Mesothelial cell of epicardium (in vitro differentiated cells): Measurements from ENCODE around the gene SLC5A9. TPM values are rescaled to one million over a fixed set of nuclear protein-coding genes. Genes with fewer than 3 reads are reported as not detected.

ENCODE experiments used
- DNase-seq, 2 experiments: peaks; one replicate each; pipeline ENCODE4 v3.0.0; 2021; ENCODE audit warnings: low spot score in 2 of 2; ENCODE audit not compliant: unreplicated experiment in 2 of 2
- H3K27ac Mint-ChIP-seq: 2 replicates; pipeline ENCODE4 v1.8.0; 2021; ENCODE audit warnings: mixed read lengths
- H3K27me3 Mint-ChIP-seq: 2 replicates; pipeline ENCODE4 v1.8.0; 2021; ENCODE audit warnings: low read depth, mixed read lengths
- H3K36me3 Mint-ChIP-seq: 2 replicates; pipeline ENCODE4 v1.8.0; 2021; ENCODE audit warnings: mixed read lengths
- H3K4me1 Mint-ChIP-seq: 2 replicates; pipeline ENCODE4 v1.8.0; 2021; ENCODE audit warnings: mixed read lengths
- H3K4me3 Mint-ChIP-seq: 2 replicates; pipeline ENCODE4 v1.8.0; 2021; ENCODE audit warnings: mild to moderate bottlenecking, moderate library complexity, mixed read lengths
- H3K9me3 Mint-ChIP-seq: 2 replicates; pipeline ENCODE4 v1.8.0; 2021; ENCODE audit warnings: mixed read lengths
- total RNA-seq: library from RNA; stranded (reverse); gene quantifications from 3 replicates; pipeline ENCODE4 v1.2.1, GENCODE V29; 2021
- TF ChIP-seq, protein P1 (sequence below): fragments of 200-600 bp; sonication (generic); IDR thresholded peaks from one replicate; pipeline ENCODE4 v1.5.0; 2021; ENCODE audit warnings: antibody characterized with exemption; ENCODE audit not compliant: unreplicated experiment

Gene SLC5A9
- total RNA-seq, 1 donor from 2014 or later, result 0.07 TPM

DNA sequence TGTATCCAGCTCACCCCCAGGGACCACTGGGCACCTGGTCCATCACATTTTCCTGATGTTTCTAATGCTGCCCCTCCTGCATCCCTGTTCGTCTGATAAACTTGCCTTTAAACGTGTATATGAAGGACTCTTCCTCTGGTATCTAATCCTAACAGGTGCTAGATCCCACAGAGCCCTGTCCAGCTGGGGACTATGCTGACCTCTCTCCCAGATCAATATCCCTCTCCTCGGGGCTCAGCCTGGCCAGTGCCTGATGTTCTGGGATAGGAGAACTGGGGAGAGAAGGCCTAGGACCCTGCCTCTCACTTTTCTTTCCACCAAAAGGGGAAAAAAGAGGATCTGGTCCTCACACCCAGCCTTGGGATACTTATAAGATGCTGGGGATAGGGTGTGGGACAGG lies 1.4 kb upstream of the SLC5A9 start:
- DNase-seq, result no peak
- Mint-ChIP-seq H3K4me3 (no peak overlapping the region), H3K9me3 (no peaks in the 10 kb centered on the region), H3K36me3 (no peaks in the 10 kb centered on the region), H3K27me3 (peaks cover 38% of the 10 kb centered on the region), H3K4me1 (no peaks in the 10 kb centered on the region), H3K27ac (no peak overlapping the region)
- TF ChIP-seq, protein P1, sequence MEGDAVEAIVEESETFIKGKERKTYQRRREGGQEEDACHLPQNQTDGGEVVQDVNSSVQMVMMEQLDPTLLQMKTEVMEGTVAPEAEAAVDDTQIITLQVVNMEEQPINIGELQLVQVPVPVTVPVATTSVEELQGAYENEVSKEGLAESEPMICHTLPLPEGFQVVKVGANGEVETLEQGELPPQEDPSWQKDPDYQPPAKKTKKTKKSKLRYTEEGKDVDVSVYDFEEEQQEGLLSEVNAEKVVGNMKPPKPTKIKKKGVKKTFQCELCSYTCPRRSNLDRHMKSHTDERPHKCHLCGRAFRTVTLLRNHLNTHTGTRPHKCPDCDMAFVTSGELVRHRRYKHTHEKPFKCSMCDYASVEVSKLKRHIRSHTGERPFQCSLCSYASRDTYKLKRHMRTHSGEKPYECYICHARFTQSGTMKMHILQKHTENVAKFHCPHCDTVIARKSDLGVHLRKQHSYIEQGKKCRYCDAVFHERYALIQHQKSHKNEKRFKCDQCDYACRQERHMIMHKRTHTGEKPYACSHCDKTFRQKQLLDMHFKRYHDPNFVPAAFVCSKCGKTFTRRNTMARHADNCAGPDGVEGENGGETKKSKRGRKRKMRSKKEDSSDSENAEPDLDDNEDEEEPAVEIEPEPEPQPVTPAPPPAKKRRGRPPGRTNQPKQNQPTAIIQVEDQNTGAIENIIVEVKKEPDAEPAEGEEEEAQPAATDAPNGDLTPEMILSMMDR, result no peak

DNA sequence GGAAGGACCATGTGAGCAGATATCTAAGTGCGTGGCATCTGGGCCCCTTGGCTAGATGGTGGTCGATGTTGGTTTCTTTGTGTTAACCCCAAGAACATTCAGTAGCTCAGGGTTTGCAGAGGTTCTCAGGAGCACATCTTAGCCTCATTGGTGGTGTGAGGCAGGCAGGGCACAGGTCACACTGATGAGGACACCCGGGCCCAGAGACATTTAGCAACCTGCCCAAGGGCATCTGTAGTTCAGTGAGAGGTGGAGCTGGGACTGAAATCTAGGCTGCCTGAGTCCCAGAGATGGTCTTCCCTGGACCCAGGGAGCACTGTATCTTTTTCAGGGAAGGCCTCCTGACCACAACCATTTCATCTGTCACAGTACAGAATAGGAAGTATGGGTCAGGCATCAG lies 859 bp upstream of the SLC5A9 start:
- TF ChIP-seq, protein P1, result no peak
- Mint-ChIP-seq H3K36me3 (no peaks in the 10 kb centered on the region), H3K4me1 (no peaks in the 10 kb centered on the region), H3K27ac (no peak overlapping the region), H3K4me3 (no peak overlapping the region), H3K27me3 (peaks cover 36% of the 10 kb centered on the region), H3K9me3 (no peaks in the 10 kb centered on the region)
- no peak for DNase-seq

DNA sequence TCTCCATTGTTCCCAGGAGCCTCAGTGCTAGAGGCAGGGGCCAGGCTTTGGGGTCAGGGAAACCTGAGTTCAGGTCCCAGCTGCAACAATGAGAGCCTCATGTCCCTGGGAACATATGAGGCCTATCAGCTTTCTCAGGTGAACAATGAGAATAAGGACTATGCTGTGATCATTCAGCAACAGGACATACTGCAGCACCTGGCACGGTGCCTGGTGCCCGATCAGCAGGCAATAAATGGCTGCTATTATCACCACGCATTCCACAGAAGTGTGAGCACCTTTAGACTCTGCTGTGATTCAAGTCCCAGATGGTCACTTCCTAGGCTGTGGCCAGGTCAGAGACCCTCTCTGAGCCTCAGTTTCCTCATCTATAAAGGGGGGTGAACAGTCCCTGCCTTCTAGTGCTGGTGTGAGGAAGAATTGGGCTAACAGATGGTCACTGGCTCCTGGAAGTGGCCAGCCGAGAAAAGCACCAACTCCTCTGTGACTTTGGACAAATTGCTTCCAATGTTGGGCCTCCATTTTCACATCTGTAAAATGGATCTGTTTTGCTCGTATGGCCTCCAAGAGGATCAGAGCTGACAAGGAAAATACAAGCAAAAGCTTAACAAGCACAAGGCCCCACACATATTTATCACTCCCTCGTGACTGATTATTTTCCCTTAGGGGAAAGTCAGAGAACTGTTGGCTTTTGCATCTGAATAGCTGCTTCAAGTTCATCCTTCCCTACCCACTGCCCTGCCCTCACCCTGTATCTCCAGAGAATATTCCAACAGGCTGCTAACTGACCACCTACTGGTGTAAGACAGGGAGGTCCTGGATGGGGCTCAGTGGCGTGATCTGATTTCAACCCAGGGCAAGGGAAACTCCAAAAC lies 1.1 kb downstream of the SLC5A9 start:
- Mint-ChIP-seq H3K36me3 (no peaks in the 10 kb centered on the region), H3K9me3 (no peaks in the 10 kb centered on the region), H3K27me3 (peaks cover 22% of the 10 kb centered on the region), H3K4me3 (no peak overlapping the region), H3K4me1 (no peaks in the 10 kb centered on the region), H3K27ac (no peak overlapping the region)
- DNase-seq, result no peak
- TF ChIP-seq, protein P1, result no peak

DNA sequence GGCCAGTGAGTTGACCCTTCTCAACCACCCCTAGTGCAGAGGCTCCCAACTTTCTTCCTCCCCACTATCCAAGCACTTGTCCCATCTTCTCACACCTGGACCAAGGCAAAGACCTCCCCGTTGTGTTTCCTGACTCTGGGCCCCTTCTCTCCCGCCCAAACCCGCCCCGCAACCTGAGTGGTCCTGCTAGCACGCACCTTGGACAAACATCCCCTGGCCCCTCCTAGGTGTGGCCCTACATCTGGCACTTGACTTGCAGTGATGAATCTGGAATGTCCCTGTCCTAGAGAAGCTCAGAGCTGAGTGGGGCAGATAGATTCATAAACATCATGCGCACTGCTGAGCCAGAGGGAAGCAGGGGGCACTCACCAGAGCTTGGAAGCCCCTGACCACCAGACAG lies 2.3 kb downstream of the SLC5A9 start:
- H3K27ac Mint-ChIP-seq, result no peak overlapping the region
- H3K9me3 Mint-ChIP-seq, result no peaks in the 10 kb centered on the region
- H3K27me3 Mint-ChIP-seq, result peaks cover 14% of the 10 kb centered on the region
- H3K4me1 Mint-ChIP-seq, result no peaks in the 10 kb centered on the region
- DNase-seq, result no peak
- no peaks in the 10 kb centered on the region for H3K36me3 Mint-ChIP-seq
- TF ChIP-seq, protein P1, result no peak
- no peak overlapping the region for H3K4me3 Mint-ChIP-seq

DNA sequence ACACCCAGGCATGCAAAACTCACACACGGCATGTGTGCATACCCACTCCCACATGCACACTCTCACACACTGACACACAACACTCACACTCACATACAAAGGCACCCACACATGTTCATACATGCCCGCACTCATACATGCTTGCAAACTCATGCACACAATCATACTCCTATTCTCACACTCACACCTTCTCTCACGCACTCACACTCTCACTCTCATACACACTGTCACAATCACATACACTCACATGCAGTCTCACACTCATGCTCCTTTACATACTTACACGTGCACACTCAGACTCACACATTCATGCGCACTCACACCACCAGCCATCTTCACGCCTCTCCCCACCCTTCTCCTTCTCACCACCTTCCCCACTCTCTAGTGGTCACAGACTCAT lies 3.1 kb downstream of the SLC5A9 start:
- no peak overlapping the region for H3K27ac Mint-ChIP-seq
- no peaks in the 10 kb centered on the region for H3K4me1 Mint-ChIP-seq
- peaks cover 16% of the 10 kb centered on the region for H3K27me3 Mint-ChIP-seq
- TF ChIP-seq, protein P1, result no peak
- no peaks in the 10 kb centered on the region for H3K9me3 Mint-ChIP-seq
- no peaks in the 10 kb centered on the region for H3K36me3 Mint-ChIP-seq
- H3K4me3 Mint-ChIP-seq, result no peak overlapping the region
- DNase-seq, result no peak
